H1 (cell line): ENCODE results near the gene SYT14.

Experiments
- ATF2 ChIP-seq: IDR thresholded peaks from 2 replicates; pipeline ENCODE4 v1.6.1; 2012; ENCODE audit warnings: low read length, inconsistent platforms
- CHD2 ChIP-seq: IDR thresholded peaks from 2 replicates; pipeline ENCODE4 v1.6.1; 2012; ENCODE audit warnings: low read length, improper control_type of control experiment
- CTCF ChIP-seq, 3 experiments: IDR thresholded peaks; 1 replicate in 2 of 3; 2 replicates in 1 of 3; pipeline versions ENCODE4 v1.5.1 to v1.6.1; 2011; ENCODE audit warnings: low read length in 3 of 3, mild to moderate bottlenecking in 3 of 3, inconsistent platforms in 2 of 3, low read depth in 1 of 3, moderate library complexity in 1 of 3; ENCODE audit not compliant: insufficient read depth in 1 of 3; ENCODE audit errors: control extremely low read depth in 1 of 3
- HDAC2 ChIP-seq, 2 experiments: fragments of 300-600 bp in 1 of 2; sonication (generic) in 1 of 2; IDR thresholded peaks; 2 replicates each; pipeline ENCODE4 v1.6.1; 2011 to 2012; ENCODE audit warnings: low read depth in 2 of 2, low read length in 2 of 2, mild to moderate bottlenecking in 2 of 2, moderate library complexity in 2 of 2, borderline replicate concordance in 1 of 2, inconsistent platforms in 1 of 2
- MAX ChIP-seq: IDR thresholded peaks from 2 replicates; pipeline ENCODE4 v1.6.1; 2012; ENCODE audit warnings: inconsistent platforms
- POLR2A ChIP-seq, 2 experiments: IDR thresholded peaks; 1 replicate in 1 of 2; 2 replicates in 1 of 2; pipeline ENCODE4 v1.6.1; 2011; ENCODE audit warnings: low read depth in 2 of 2, low read length in 2 of 2, mild to moderate bottlenecking in 2 of 2; ENCODE audit errors: control extremely low read depth in 1 of 2
- POLR2AphosphoS5 ChIP-seq: IDR thresholded peaks from 2 replicates; pipeline ENCODE4 v1.6.1; 2011; ENCODE audit warnings: low read depth, low read length
- RFX5 ChIP-seq: IDR thresholded peaks from 2 replicates; pipeline ENCODE4 v1.6.1; 2011; ENCODE audit warnings: low read depth, low read length, improper control_type of control experiment, borderline replicate concordance
- SIRT6 ChIP-seq: IDR thresholded peaks from one replicate; pipeline ENCODE4 v1.7.1; 2012; ENCODE audit warnings: low read length, inconsistent platforms
- TBP ChIP-seq: IDR thresholded peaks from 2 replicates; pipeline ENCODE4 v1.6.1; 2011; ENCODE audit warnings: low read depth, low read length, improper control_type of control experiment
- YY1 ChIP-seq: IDR thresholded peaks from 2 replicates; pipeline ENCODE4 v1.6.1; 2011; ENCODE audit warnings: low read depth, mild to moderate bottlenecking, low read length

GRCh38 chr1:210117681-210118170 is 179.7 kb downstream of the SYT14 start:
- no peak for TF ChIP-seq CTCF (IDR thresholded peaks at IDR 0.05; ENCODE audit: control extremely low read depth in 1 of 3, insufficient read depth in 1 of 3, low read depth in 1 of 3, low read length in 3 of 3)
- TF ChIP-seq POLR2A (IDR thresholded peaks at IDR 0.05; ENCODE audit: control extremely low read depth in 1 of 2, low read depth in 2 of 2, low read length in 2 of 2) = no peak
- TF ChIP-seq HDAC2 (IDR thresholded peaks at IDR 0.05; ENCODE audit: borderline replicate concordance in 1 of 2, low read depth in 2 of 2, low read length in 2 of 2) = no peak
- no peak for TF ChIP-seq POLR2AphosphoS5
- no peak for TF ChIP-seq YY1
- no peak for TF ChIP-seq ATF2
- no peak for TF ChIP-seq MAX
- no peak for TF ChIP-seq SIRT6
- no peak for TF ChIP-seq TBP
- no peak for TF ChIP-seq CHD2
- TF ChIP-seq RFX5 = no peak
